Stomach smooth muscle (tissue), 2 donors: ENCODE measurements around the gene TTC33.

Source experiments
- H3K27ac ChIP-seq: one replicate; pipeline ENCODE4 v1.7.0; 2013; ENCODE audit warnings: mild to moderate bottlenecking, low read length, inconsistent platforms
- H3K27me3 ChIP-seq, 2 donors: one replicate each; pipeline ENCODE4 v1.7.0; 2013; ENCODE audit warnings: low read length in 2 of 2; ENCODE audit not compliant: insufficient read depth in 2 of 2, control insufficient read depth in 1 of 2
- H3K36me3 ChIP-seq, 2 donors: one replicate each; pipeline ENCODE4 v1.7.0; 2013; ENCODE audit warnings: low read length in 2 of 2; ENCODE audit not compliant: control insufficient read depth in 2 of 2, insufficient read depth in 2 of 2
- H3K4me1 ChIP-seq: one replicate; pipeline ENCODE4 v1.7.0; 2013; ENCODE audit warnings: low read length; ENCODE audit not compliant: control insufficient read depth, insufficient read depth
- H3K4me3 ChIP-seq, 2 donors: one replicate each; pipeline ENCODE4 v1.7.0; 2013; ENCODE audit warnings: low read length in 2 of 2
- H3K9ac ChIP-seq, 2 donors: one replicate each; pipeline ENCODE4 v1.7.0; 2013; ENCODE audit warnings: low read length in 2 of 2, mild to moderate bottlenecking in 1 of 2
- H3K9me3 ChIP-seq, 2 donors: one replicate each; pipeline ENCODE4 v1.7.0; 2013; ENCODE audit warnings: low read length in 2 of 2; ENCODE audit not compliant: control insufficient read depth in 2 of 2
- donor health status: healthy.
- donor health status: Pancreatic carcinoma.

TTC33 gene

DNA sequence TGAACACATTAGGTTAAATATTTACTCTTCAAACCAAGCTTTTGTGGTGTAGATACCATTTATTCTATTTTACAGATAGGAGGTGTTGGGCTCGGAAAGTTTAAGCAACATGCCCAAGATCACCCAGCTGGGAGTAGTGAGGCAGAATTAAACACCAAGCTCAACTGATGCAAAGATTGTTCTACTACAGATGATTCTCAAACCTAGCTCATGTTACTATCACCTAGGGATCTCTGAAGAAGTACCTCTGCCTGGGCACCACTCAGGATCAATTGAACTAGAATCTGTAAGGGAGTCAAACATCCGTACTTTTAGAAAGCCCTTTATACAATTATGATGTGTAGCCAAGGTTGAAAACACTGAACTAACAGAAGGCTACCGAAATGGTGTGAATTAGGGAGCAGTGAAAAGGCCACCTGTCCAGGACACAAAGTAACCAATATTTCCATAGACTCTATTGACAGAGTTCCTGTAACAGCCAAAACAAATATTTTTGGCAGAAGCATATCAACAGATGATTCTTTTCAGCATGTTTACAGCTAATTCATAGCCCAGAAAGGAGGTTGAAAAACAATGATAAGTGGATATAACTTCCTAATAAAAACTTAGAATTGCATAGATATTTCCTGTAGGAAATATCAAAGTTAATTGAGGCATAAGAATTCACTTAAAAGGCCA is 234.5 kb downstream of the TTC33 start:
- no peak overlapping the region for H3K9ac ChIP-seq
- H3K27me3 ChIP-seq, result no peaks in the 10 kb centered on the region
- no peaks in the 10 kb centered on the region for H3K9me3 ChIP-seq
- H3K4me3 ChIP-seq, result no peak overlapping the region
- H3K36me3 ChIP-seq, result no peaks in the 10 kb centered on the region
- no peak overlapping the region for H3K27ac ChIP-seq
- no peaks in the 10 kb centered on the region for H3K4me1 ChIP-seq

DNA sequence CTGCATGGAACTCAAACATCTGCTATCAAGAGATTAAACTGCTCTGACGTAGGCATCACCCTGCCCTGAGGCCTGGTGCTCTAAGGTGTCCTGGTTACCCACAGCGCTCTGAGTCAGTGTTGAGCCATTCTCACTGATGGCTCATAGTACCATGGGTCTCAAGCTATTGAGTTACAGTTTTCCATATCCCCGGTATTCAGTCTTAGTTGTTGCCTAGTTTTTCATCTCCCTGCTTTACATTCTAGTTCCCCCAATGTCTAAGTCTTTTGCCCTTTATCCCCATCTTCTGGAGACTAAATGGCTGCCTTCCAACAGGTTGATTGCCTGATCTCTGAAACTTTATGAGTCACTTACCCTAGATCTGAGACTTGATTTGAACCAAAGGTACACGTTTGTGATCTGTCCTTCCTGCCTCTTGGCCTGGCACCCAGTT is 237.3 kb downstream of the TTC33 start:
- Histone ChIP-seq H3K9ac (no peak overlapping the region), H3K27ac (no peak overlapping the region), H3K9me3 (no peaks in the 10 kb centered on the region), H3K27me3 (no peaks in the 10 kb centered on the region), H3K36me3 (no peaks in the 10 kb centered on the region), H3K4me3 (no peak overlapping the region), H3K4me1 (no peaks in the 10 kb centered on the region)

DNA sequence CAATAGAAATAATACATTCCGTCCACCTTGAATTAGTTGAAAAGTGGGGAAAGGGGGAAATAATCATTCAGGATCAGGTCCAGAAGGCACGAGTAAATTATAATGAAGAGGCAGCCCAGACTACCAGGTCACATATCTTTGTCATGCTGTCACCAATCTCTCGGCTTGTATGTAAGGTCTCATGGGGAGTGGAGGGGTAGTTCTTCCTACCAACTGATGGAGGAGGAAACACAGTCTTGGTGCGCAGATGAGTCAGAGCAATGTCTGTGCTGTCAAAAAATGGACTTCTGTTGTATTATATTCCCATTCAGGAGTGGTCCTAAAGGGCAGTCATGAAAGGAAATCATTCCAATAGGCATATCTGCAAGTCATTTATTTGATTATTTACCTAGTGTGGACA is 240.3 kb downstream of the TTC33 start:
- no peak overlapping the region for H3K27ac ChIP-seq
- H3K4me3 ChIP-seq, result no peak overlapping the region
- H3K36me3 ChIP-seq, result no peaks in the 10 kb centered on the region
- H3K27me3 ChIP-seq, result no peaks in the 10 kb centered on the region
- no peak overlapping the region for H3K9ac ChIP-seq
- no peaks in the 10 kb centered on the region for H3K9me3 ChIP-seq
- no peaks in the 10 kb centered on the region for H3K4me1 ChIP-seq

DNA sequence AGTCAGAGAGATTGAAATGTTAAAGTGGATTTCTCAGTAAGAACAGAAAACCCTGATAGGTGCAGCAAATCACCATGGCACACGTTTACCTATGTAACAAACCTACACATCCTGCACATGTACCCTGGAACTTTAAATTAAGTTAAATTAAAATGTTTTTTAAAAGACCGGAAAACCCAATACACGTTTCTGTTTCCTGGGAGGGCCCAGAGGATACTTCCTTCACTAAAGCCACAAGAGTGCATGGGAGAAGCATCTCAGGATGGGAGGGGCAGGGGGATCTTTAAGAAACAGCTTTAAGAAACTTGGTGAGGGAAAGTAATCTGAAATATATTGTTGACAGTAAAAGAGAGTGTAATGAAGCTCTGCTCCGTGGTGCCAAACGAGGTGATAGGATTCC is 240.8 kb downstream of the TTC33 start:
- H3K9me3 ChIP-seq, result no peaks in the 10 kb centered on the region
- H3K27me3 ChIP-seq, result no peaks in the 10 kb centered on the region
- H3K27ac ChIP-seq, result no peak overlapping the region
- no peaks in the 10 kb centered on the region for H3K36me3 ChIP-seq
- H3K9ac ChIP-seq, result no peak overlapping the region
- H3K4me3 ChIP-seq, result no peak overlapping the region
- no peaks in the 10 kb centered on the region for H3K4me1 ChIP-seq

DNA sequence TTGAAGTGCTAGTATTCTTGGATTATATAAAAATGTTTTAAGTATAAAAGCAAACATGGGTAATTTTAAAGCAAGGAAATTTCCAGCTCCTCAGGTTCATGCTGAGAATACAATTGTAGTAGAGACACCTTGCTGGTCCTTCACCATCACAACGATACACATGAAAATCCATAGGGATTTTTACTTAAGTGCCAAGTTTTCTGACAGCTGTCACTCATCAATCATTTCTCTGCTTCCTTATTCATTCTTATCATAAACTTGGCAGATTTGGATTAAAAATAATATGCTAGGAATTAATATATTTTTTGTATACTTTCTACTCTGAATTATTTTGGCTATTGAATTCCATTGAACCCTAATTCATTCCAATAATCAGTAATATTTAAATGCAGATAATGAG is 244.0 kb downstream of the TTC33 start:
- Histone ChIP-seq H3K9me3 (no peaks in the 10 kb centered on the region), H3K27me3 (no peaks in the 10 kb centered on the region), H3K4me1 (no peaks in the 10 kb centered on the region), H3K27ac (no peak overlapping the region), H3K4me3 (no peak overlapping the region), H3K9ac (no peak overlapping the region), H3K36me3 (no peaks in the 10 kb centered on the region)

DNA sequence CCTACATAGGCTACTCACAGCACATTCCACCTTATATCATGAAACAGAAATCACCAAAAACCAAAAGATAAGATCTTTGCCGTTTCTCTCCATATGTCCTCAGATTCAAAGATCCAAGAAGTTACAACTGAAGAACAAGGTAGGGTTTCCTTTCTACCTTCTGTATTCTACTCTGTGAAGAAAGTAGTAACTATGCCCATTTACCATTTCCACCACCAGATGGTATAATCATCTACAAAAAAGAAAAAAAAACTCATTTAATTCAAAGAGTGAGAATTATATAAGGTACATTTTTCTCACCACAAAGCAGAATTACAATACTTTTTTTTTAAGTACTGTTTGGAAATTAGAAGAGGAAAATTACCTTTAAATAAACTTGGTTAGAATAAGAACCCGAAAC is 248.7 kb downstream of the TTC33 start:
- no peaks in the 10 kb centered on the region for H3K27me3 ChIP-seq
- no peaks in the 10 kb centered on the region for H3K9me3 ChIP-seq
- no peaks in the 10 kb centered on the region for H3K36me3 ChIP-seq
- no peak overlapping the region for H3K9ac ChIP-seq
- H3K27ac ChIP-seq, result no peak overlapping the region
- H3K4me1 ChIP-seq, result no peaks in the 10 kb centered on the region
- no peak overlapping the region for H3K4me3 ChIP-seq

DNA sequence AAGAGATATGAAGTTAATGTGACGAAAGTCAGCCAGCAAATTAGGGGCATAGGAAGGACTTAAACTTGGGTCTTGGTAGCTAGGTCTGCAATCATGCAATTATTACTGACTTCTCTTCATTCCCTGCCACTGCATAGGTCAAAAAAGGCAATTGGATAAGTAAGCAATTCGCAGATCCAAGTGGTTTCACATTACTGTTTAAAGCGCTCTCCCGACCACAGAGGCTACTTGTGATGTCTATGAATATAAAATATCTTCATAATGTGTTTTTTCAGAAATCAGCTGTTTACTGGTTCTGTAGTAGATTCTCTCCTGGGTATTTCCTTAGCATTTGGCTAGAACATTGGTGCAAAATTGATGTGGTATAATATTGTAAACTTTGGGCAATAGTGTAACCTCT is 250.7 kb downstream of the TTC33 start:
- Histone ChIP-seq H3K27ac (no peak overlapping the region), H3K9me3 (no peaks in the 10 kb centered on the region), H3K27me3 (no peaks in the 10 kb centered on the region)

DNA sequence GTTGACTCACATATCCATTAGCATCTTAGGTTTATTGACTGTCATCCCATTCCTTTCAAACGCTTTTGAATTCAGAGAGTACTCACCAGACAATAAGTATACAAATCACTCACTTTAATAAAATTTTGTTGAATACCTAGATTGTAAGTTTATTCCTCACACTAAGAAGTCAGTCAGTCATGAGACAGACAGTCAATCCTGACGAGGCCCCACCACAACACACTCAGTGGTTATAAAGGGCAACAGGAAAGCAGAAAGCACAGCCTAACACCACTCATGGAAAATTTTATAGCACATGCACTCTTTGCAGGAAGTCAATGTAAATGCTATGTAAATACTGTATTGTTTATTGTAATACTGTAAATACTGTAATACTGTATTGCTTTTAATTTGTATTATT is 252.3 kb downstream of the TTC33 start:
- Histone ChIP-seq H3K4me1 (no peaks in the 10 kb centered on the region), H3K27ac (no peak overlapping the region), H3K27me3 (no peaks in the 10 kb centered on the region), H3K4me3 (no peak overlapping the region), H3K36me3 (no peaks in the 10 kb centered on the region), H3K9ac (no peak overlapping the region), H3K9me3 (no peaks in the 10 kb centered on the region)

More for the DNA sequence above, 250.7 kb downstream of the TTC33 start:
- Histone ChIP-seq H3K4me1 (no peaks in the 10 kb centered on the region), H3K9ac (no peak overlapping the region), H3K36me3 (no peaks in the 10 kb centered on the region), H3K4me3 (no peak overlapping the region)

DNA sequence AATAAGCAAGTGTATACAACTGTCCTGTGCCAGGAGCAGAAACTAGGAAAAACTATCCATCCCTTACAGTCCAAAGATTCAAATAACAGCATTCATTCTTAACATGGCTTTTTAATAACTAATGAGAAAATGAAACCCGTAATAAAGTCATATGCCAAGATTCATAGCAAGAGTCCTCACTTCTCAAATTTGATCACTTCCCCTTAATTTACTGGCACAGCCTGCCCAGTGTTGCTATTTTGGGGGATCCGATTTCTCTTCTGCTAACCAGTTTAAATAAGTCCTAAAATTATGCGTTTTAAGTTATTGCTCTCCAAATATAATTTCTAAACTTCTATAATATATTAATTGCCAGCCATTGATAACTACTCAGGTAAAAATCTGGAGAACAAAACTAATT is 253.0 kb downstream of the TTC33 start:
- H3K4me3 ChIP-seq, result no peak overlapping the region
- H3K27me3 ChIP-seq, result no peaks in the 10 kb centered on the region
- no peaks in the 10 kb centered on the region for H3K4me1 ChIP-seq
- H3K9ac ChIP-seq, result no peak overlapping the region
- H3K27ac ChIP-seq, result no peak overlapping the region
- H3K9me3 ChIP-seq, result no peaks in the 10 kb centered on the region
- H3K36me3 ChIP-seq, result no peaks in the 10 kb centered on the region

DNA sequence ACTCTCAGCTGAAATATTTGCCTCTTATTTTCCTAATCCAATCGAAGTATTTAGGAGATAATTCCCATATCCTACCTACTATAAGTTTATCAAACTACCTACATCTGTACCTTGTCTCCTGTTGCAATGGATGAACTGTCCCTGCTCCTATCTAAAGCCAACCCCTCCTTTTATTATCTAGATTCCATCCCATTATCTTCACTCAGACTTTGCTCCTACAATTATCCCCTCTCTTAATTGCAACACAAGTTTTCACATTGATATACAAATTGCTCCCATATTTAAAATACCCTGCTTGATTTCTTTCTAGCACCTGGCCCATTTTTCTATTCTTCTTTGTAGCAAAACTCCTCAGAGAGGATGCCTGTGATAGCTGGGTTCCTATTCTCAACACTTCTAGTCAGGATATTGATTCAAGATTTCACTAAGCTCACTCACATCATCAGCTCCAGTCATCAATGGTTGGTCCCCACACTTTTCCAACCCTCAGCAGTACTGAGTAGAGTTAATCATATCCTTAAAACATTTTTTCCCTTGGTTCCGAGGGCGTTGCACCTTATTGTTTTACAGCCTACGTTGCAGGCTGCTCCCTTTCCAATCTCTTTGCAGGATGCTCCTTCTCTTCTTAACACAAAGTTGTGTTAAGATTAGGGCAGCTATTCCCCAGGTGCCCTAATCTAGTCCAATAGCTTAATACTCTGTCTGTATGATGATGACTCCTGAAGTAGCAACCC is 253.9 kb downstream of the TTC33 start:
- no peaks in the 10 kb centered on the region for H3K36me3 ChIP-seq
- H3K27ac ChIP-seq, result no peak overlapping the region
- no peaks in the 10 kb centered on the region for H3K4me1 ChIP-seq
- no peak overlapping the region for H3K4me3 ChIP-seq
- H3K9ac ChIP-seq, result no peak overlapping the region
- H3K9me3 ChIP-seq, result no peaks in the 10 kb centered on the region
- no peaks in the 10 kb centered on the region for H3K27me3 ChIP-seq
